BE2C (cell line): ENCODE measurements around the gene GPR183.

Experiments used
- DNase-seq: peaks from one replicate; pipeline ENCODE4 v3.0.0-alpha.2; 2020
- H3K27me3 ChIP-seq: fragments of 250-450 bp; sonication (Bioruptor Pico); 2 replicates; pipeline ENCODE4 v1.5.1; 2020; ENCODE audit warnings: mild to moderate bottlenecking
- H3K36me3 ChIP-seq: fragments of 250-450 bp; sonication (Bioruptor Pico); 2 replicates; pipeline ENCODE4 v1.5.1; 2020; ENCODE audit warnings: mild to moderate bottlenecking
- H3K4me1 ChIP-seq: fragments of 250-450 bp; sonication (Bioruptor Pico); 2 replicates; pipeline ENCODE4 v1.5.1; 2020
- H3K4me3 ChIP-seq: 2 replicates; pipeline ENCODE4 v1.5.1; 2011; ENCODE audit warnings: low read depth, low read length
- H3K9me3 ChIP-seq: fragments of 250-450 bp; sonication (Bioruptor Pico); 2 replicates; pipeline ENCODE4 v1.5.1; 2020
- TF ChIP-seq, protein P1 (sequence below): IDR thresholded peaks from 2 replicates; pipeline ENCODE4 v1.5.1; 2012; ENCODE audit warnings: mild to moderate bottlenecking, low read depth, low read length

GPR183 gene

DNA sequence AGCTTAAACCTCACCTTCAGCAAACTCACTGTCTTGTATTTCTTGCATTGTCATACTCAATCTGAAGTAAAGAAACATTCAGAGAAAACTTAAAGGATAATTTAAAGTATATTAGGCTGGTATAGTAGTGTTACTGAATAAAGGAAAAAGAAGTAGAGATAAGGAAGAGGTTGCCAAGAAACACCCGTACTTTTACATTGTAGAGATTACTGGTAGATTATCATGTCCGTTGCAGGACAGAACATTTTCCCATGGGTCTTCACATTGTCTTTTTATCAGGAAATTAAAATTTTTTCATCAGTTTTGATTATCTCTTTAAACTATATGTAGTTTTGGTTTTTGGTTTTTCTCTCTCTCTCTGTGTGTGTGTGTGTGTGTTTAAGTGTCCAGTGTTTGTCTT is 19.9 kb upstream of the GPR183 start:
- no peaks in the 10 kb centered on the region for H3K4me1 ChIP-seq
- TF ChIP-seq, protein P1, sequence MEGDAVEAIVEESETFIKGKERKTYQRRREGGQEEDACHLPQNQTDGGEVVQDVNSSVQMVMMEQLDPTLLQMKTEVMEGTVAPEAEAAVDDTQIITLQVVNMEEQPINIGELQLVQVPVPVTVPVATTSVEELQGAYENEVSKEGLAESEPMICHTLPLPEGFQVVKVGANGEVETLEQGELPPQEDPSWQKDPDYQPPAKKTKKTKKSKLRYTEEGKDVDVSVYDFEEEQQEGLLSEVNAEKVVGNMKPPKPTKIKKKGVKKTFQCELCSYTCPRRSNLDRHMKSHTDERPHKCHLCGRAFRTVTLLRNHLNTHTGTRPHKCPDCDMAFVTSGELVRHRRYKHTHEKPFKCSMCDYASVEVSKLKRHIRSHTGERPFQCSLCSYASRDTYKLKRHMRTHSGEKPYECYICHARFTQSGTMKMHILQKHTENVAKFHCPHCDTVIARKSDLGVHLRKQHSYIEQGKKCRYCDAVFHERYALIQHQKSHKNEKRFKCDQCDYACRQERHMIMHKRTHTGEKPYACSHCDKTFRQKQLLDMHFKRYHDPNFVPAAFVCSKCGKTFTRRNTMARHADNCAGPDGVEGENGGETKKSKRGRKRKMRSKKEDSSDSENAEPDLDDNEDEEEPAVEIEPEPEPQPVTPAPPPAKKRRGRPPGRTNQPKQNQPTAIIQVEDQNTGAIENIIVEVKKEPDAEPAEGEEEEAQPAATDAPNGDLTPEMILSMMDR: no peak
- no peak for DNase-seq
- H3K36me3 ChIP-seq: peaks cover 3% of the 10 kb centered on the region; the same call in 1 of the 2 replicates
- H3K27me3 ChIP-seq: no peaks in the 10 kb centered on the region
- no peaks in the 10 kb centered on the region for H3K9me3 ChIP-seq
- H3K4me3 ChIP-seq: no peak overlapping the region

DNA sequence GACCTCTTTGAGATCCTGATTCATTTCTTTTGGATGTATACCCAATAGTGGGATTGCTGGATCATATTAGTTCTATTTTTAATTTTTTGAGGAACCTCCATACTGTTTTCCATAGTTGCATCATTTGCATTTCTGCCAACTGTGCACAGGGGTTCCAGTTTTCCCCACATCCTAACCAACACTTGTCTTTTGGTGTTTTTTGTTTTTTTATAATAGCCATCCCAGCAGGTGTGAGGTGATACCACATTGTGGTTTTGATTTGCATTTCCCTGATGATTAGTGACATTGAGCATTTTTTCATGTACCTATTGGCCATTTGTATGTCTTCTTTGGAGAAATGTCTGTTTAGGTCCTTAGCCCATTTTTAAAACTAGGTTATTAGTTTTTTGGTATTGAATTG is 18.8 kb upstream of the GPR183 start:
- TF ChIP-seq, protein P1: no peak
- no peaks in the 10 kb centered on the region for H3K4me1 ChIP-seq

DNA sequence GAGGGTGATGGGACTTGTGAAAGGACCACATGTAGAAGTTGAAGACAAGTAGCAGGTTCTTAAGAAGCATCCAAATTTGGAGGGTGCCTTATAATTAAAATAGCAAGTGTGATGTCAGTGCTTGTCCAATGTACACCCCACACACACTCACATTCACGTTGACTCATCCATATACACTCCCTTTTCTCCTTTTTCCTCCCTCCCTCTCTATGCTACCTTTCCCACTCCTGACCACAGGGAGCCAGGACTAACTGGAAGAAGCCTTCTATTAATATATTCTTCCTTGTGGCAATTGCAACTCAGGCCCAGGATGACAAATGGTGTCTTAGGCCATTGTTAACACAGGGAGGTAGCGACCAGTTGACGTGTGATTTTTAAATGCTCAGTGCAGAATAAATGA is 16.3 kb upstream of the GPR183 start:
- Histone ChIP-seq H3K9me3 (no peaks in the 10 kb centered on the region), H3K4me3 (no peak overlapping the region), H3K4me1 (no peaks in the 10 kb centered on the region), H3K36me3 (peaks cover 3% of the 10 kb centered on the region; the same call in 1 of the 2 replicates), H3K27me3 (no peaks in the 10 kb centered on the region)
- TF ChIP-seq, protein P1: no peak
- DNase-seq: no peak

More for the DNA sequence above, 18.8 kb upstream of the GPR183 start:
- no peaks in the 10 kb centered on the region for H3K9me3 ChIP-seq
- H3K4me3 ChIP-seq: no peak overlapping the region
- no peaks in the 10 kb centered on the region for H3K27me3 ChIP-seq
- peaks cover 3% of the 10 kb centered on the region; the same call in 1 of the 2 replicates for H3K36me3 ChIP-seq
- DNase-seq: no peak

DNA sequence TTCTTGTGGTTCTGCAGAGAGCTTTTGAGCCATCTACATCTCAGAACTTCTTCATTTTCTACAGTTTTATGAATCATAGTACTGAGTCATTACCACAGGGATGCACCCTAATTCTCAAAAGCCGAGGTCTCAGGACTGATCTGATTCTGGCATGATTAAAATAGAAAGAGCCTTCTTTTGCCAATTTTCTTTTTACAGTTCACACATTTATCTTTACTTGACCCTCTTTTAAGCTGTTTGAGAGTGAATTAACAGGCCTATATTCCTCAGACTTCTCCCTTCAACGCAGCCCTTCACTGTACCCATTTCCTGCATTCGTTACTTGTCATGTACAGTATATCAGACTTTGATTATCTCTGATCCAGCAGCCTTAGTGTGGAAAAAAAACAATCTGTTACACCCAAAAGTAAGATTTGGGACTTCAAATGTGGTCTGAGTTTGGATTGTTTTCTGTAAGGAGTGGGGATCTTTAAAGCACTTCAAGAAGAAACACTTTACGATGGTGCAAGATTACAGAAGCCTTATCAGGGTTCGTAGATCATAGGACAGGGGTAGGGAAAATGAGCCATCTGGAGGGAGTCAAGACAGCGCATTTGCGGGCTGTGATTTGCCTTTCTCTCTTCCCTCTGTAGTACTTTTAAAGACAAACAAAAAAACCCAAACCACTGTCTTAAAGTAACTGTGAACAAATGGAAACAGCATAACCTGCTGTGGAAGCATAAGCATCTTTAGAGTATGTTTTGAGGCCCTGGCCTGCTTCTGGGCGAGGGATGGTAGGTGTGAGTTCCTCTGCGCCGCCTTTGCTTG is 15.3 kb upstream of the GPR183 start:
- H3K9me3 ChIP-seq: no peaks in the 10 kb centered on the region
- H3K36me3 ChIP-seq: no peaks in the 10 kb centered on the region
- H3K27me3 ChIP-seq: no peaks in the 10 kb centered on the region
- TF ChIP-seq, protein P1: no peak
- no peak for DNase-seq
- no peaks in the 10 kb centered on the region for H3K4me1 ChIP-seq
- H3K4me3 ChIP-seq: no peak overlapping the region

DNA sequence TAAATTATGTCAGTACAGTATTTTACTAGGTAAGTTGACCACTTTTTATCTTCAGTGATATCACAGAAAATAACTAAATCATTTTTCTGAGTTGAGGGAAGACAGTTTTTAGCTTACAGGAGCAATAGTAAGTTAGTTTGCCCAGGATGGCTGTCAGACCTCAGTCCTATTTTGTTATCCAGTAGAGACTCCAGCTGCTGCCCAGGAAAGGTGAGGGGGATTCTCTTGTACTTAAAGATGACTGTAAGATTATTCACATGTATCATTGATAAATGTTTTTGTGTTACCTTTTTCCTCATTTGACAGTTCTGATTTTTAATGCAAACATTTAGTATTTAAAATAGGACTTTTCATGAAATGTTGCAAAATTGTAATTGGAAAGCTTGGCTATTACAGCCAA is 14.5 kb upstream of the GPR183 start:
- TF ChIP-seq, protein P1: no peak
- no peak for DNase-seq
- H3K4me1 ChIP-seq: no peaks in the 10 kb centered on the region
- H3K27me3 ChIP-seq: no peaks in the 10 kb centered on the region
- H3K4me3 ChIP-seq: no peak overlapping the region
- H3K36me3 ChIP-seq: no peaks in the 10 kb centered on the region
- no peaks in the 10 kb centered on the region for H3K9me3 ChIP-seq
